A673 (cell line): ENCODE results near the gene CDC42EP1. TPM values are rescaled to one million over a fixed set of nuclear protein-coding genes. Genes with fewer than 3 reads are reported as not detected.

Source experiments
- BruUV-seq: library from RNA; stranded (reverse); fragments of 400-500 nt; replicated peaks from 2 replicates; lab custom pipeline; 2021; lab: Mats Ljungman, UMichigan
- CTCF ChIA-PET: fragments of 300-600 bp; sonication (Branson Sonifier 250); formaldehyde crosslinking; loops from one replicate; lab custom pipeline; 2022; ENCODE audit warnings: antibody characterized with exemption; lab: Charles Lee
- POLR2A ChIA-PET: fragments of 300-600 bp; sonication (Branson Sonifier 250); formaldehyde crosslinking; loops from one replicate; lab custom pipeline; 2022; ENCODE audit warnings: antibody characterized with exemption; ENCODE audit not compliant: low non-redundant PET; lab: Charles Lee
- DNase-seq: peaks from one replicate; pipeline ENCODE4 v3.0.0-alpha.2; 2015; ENCODE audit warnings: low spot score
- H3K27ac ChIP-seq: fragments of 200-600 bp; sonication (generic); 2 replicates; pipeline ENCODE4 v1.5.1; 2016; ENCODE audit warnings: mixed run types, low read depth, mild to moderate bottlenecking, mixed read lengths, antibody characterized with exemption, low read length; ENCODE audit not compliant: poor library complexity, severe bottlenecking
- H3K27me3 ChIP-seq: fragments of 200-600 bp; sonication (generic); replicated peaks from 2 replicates; pipeline ENCODE4 v1.6.1; 2017; ENCODE audit warnings: mixed run types, low read depth, mild to moderate bottlenecking, mixed read lengths, antibody characterized with exemption, low read length; ENCODE audit not compliant: insufficient read depth, poor library complexity
- H3K36me3 ChIP-seq: fragments of 200-600 bp; sonication (generic); 2 replicates; pipeline ENCODE4 v1.6.1; 2016; ENCODE audit warnings: mixed run types, mild to moderate bottlenecking, mixed read lengths, antibody characterized with exemption, low read length; ENCODE audit not compliant: insufficient read depth, poor library complexity, severe bottlenecking
- H3K4me1 ChIP-seq: fragments of 200-600 bp; sonication (generic); 2 replicates; pipeline ENCODE4 v1.6.1; 2017; ENCODE audit warnings: mixed run types, mild to moderate bottlenecking, mixed read lengths, antibody characterized with exemption, low read length; ENCODE audit not compliant: insufficient read depth, poor library complexity, severe bottlenecking
- H3K4me3 ChIP-seq: fragments of 200-600 bp; sonication (generic); 2 replicates; pipeline ENCODE4 v1.5.1; 2016; ENCODE audit warnings: low read depth, mixed run types, mild to moderate bottlenecking, mixed read lengths, low read length; ENCODE audit not compliant: poor library complexity, severe bottlenecking
- H3K9me3 ChIP-seq: fragments of 200-600 bp; sonication (generic); 2 replicates; pipeline ENCODE4 v1.6.1; 2016; ENCODE audit warnings: mixed run types, low read depth, mild to moderate bottlenecking, mixed read lengths, antibody characterized with exemption, low read length; ENCODE audit not compliant: poor library complexity, severe bottlenecking
- EZH2 ChIP-seq: fragments of 200-600 bp; sonication (generic); IDR thresholded peaks from 2 replicates; pipeline ENCODE4 v1.6.1; 2017; ENCODE audit warnings: borderline replicate concordance, low read depth, mild to moderate bottlenecking, mixed read lengths, antibody characterized with exemption, low read length; ENCODE audit not compliant: poor library complexity, severe bottlenecking
- intact Hi-C: fragments of 100-400 bp; cut with micrococcal nuclease; formaldehyde crosslinking; loops from one replicate; pipeline ENCODE4 v1.10.0; 2022; ENCODE audit not compliant: unreplicated experiment
- total RNA-seq: library from RNA; stranded (reverse); gene quantifications from 2 replicates; pipeline ENCODE4 v1.2.3, GENCODE V29; 2021
- TF ChIP-seq, protein P1 (sequence below): fragments of 300-800, 200-600 bp; sonication (generic); conservative IDR thresholded peaks from 2 replicates; pipeline ENCODE4 v1.5.1; 2017; ENCODE audit warnings: low read depth, mild to moderate bottlenecking, antibody characterized with exemption, low read length, moderate library complexity, mixed read lengths

CDC42EP1 gene
- total RNA-seq, 1 experiment from 2014 or later = 1.1 TPM

DNA sequence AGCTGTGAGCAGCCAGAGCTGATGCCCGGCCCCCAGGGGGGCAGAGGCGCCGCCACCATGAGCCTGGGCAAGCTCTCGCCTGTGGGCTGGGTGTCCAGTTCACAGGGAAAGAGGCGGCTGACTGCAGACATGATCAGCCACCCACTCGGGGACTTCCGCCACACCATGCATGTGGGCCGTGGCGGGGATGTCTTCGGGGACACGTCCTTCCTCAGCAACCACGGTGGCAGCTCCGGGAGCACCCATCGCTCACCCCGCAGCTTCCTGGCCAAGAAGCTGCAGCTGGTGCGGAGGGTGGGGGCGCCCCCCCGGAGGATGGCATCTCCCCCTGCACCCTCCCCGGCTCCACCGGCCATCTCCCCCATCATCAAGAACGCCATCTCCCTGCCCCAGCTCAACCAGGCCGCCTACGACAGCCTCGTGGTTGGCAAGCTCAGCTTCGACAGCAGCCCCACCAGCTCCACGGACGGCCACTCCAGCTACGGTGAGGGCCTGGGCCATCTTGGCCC, 6.1 kb downstream of the CDC42EP1 start:
- Histone ChIP-seq H3K36me3 (no peaks in the 10 kb centered on the region), H3K4me3 (no peak overlapping the region), H3K9me3 (no peaks in the 10 kb centered on the region), H3K4me1 (peaks cover 2% of the 10 kb centered on the region), H3K27me3 (peaks cover 3% of the 10 kb centered on the region), H3K27ac (no peak overlapping the region)
- TF ChIP-seq EZH2 = no peak
- TF ChIP-seq, protein P1, sequence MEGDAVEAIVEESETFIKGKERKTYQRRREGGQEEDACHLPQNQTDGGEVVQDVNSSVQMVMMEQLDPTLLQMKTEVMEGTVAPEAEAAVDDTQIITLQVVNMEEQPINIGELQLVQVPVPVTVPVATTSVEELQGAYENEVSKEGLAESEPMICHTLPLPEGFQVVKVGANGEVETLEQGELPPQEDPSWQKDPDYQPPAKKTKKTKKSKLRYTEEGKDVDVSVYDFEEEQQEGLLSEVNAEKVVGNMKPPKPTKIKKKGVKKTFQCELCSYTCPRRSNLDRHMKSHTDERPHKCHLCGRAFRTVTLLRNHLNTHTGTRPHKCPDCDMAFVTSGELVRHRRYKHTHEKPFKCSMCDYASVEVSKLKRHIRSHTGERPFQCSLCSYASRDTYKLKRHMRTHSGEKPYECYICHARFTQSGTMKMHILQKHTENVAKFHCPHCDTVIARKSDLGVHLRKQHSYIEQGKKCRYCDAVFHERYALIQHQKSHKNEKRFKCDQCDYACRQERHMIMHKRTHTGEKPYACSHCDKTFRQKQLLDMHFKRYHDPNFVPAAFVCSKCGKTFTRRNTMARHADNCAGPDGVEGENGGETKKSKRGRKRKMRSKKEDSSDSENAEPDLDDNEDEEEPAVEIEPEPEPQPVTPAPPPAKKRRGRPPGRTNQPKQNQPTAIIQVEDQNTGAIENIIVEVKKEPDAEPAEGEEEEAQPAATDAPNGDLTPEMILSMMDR = no peak
- no TSS peak for BruUV-seq
- no peak for DNase-seq
- POLR2A ChIA-PET = no interaction called here
- CTCF ChIA-PET = interaction anchor here (1.1 to 2.0 kb wide), 3 partner anchors 26 to 94 kb away, joined by 6 to 11 read pairs (median 9); partner anchors contain the start of gene GGA1
- intact Hi-C loops = loop anchor here (10.0 kb wide), 1 partner anchor 252 kb away; no protein-coding TSS in a partner anchor

DNA sequence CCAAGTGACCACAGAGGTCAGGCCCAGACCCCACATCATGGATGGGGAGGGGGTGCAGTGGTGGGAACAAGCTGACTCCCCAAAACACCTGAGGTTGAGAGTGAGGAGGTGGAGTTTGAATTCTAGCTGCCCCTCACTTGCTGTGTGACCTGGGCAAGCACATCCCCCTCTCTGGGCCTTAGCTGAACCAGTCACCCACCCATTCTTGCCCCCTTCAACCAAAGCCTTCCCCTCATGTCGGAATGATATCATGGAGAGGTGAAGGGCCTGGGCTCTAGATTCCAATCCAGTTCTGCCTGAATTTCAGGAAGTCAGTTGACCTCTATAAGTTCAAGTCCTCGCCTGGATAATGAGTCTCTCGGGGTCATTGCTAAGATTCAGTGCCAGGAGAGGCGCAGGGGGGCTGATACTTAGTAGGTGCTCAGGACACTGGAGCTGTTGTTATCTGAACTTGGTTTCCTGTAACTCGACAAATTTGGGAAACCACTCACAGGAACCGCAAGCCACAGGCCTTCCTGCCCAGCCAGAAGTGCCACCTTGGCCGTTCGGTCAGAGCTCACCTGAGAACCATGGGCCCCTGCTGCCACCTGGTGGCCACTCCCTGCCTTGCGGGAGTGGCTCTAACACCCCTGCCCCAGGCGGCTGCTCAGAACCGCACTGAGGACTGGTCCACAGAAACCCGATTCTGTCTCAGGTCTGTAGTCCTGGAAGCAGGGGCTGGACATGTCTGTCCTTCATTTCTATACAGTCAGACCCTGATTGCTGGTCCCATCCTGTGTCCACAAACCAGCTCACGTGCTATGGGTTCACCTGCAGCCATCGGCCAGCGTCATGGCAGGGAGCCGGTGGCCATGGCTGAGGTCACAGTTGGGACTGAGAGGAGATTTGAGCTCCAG, 6.9 kb downstream of the CDC42EP1 start:
- ChIA-PET CTCF (interaction anchor here (0.6 to 2.0 kb wide), 9 partner anchors 9 to 95 kb away, joined by 3 to 21 read pairs (median 7); partner anchors contain the start of gene GGA1), POLR2A (no interaction called here)
- H3K4me3 ChIP-seq = no peak overlapping the region
- H3K27ac ChIP-seq = no peak overlapping the region
- DNase-seq = peak; percentile 67
- TF ChIP-seq EZH2 = no peak
- TF ChIP-seq, protein P1 = peak; percentile 97
- no peaks in the 10 kb centered on the region for H3K36me3 ChIP-seq
- intact Hi-C loops = loop anchor here (1.0 to 10.0 kb wide), 2 partner anchors 28 to 252 kb away; no protein-coding TSS in a partner anchor
- H3K4me1 ChIP-seq = no peaks in the 10 kb centered on the region
- BruUV-seq = no TSS peak
- no peaks in the 10 kb centered on the region for H3K27me3 ChIP-seq
- H3K9me3 ChIP-seq = no peaks in the 10 kb centered on the region

DNA sequence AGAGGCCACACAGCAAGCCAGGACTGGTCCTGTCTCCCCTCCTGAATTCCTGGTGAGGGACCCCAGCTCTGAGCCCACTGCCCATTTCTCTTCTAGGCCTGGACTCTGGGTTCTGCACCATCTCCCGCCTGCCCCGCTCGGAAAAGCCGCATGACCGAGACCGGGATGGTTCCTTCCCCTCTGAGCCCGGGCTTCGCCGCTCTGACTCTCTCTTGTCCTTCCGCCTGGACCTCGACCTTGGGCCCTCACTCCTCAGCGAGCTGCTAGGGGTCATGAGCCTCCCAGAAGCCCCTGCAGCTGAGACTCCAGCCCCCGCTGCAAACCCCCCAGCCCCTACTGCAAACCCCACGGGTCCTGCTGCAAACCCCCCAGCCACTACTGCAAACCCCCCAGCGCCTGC, 7.7 kb downstream of the CDC42EP1 start:
- DNase-seq = no peak
- H3K4me1 ChIP-seq = no peaks in the 10 kb centered on the region
- no peaks in the 10 kb centered on the region for H3K9me3 ChIP-seq
- no TSS peak for BruUV-seq
- H3K4me3 ChIP-seq = no peak overlapping the region
- H3K27me3 ChIP-seq = no peaks in the 10 kb centered on the region
- no peaks in the 10 kb centered on the region for H3K36me3 ChIP-seq
- TF ChIP-seq EZH2 = no peak
- TF ChIP-seq, protein P1 = no peak
- no peak overlapping the region for H3K27ac ChIP-seq
- ChIA-PET POLR2A (no interaction called here), CTCF (interaction anchor here (0.5 to 2.0 kb wide), 8 partner anchors 8 to 96 kb away, joined by 3 to 21 read pairs (median 10); partner anchors contain the start of gene GGA1)
- intact Hi-C loops = loop anchor here (10.0 kb wide), 1 partner anchor 253 kb away; no protein-coding TSS in a partner anchor
